ENCODE results near the gene DDC.
"Not testable (repeated sequence)": the region's sequence is repeated elsewhere in the genome, so short reads cannot be mapped to it uniquely, and the experiment has no call there.

DDC gene

GRCh38 chr7:50556247-50556991, 8.8 kb downstream of the DDC start:
- DNase-seq (ENCODE audit: low read depth in 3 of 3, low spot score in 1 of 3): no peak

- no peak for DNase-seq (ENCODE audit: low read depth in 3 of 3, low spot score in 1 of 3)
Observed at GRCh38 chr7:50555594-50556140, 9.5 kb downstream of the DDC start.

GRCh38 chr7:50554431-50555322, 10.5 kb downstream of the DDC start:
- DNase-seq (ENCODE audit: low read depth in 3 of 3, low spot score in 1 of 3): no peak

- DNase-seq (ENCODE audit: low read depth in 3 of 3, low spot score in 1 of 3): no peak
Observed at GRCh38 chr7:50553973-50554372, 11.2 kb downstream of the DDC start.

- no peak for DNase-seq (ENCODE audit: low read depth in 3 of 3, low spot score in 1 of 3)
Observed at GRCh38 chr7:50552921-50553320, 12.3 kb downstream of the DDC start.

GRCh38 chr7:50552139-50552538, 13.1 kb downstream of the DDC start:
- no peak for DNase-seq (ENCODE audit: low read depth in 3 of 3, low spot score in 1 of 3)

GRCh38 chr7:50545613-50546012, 19.6 kb downstream of the DDC start:
- DNase-seq (ENCODE audit: low read depth in 3 of 3, low spot score in 1 of 3): not testable (repeated sequence)

GRCh38 chr7:50544992-50545391, 20.2 kb downstream of the DDC start:
- no peak for DNase-seq (ENCODE audit: low read depth in 3 of 3, low spot score in 1 of 3)

- DNase-seq (ENCODE audit: low read depth in 3 of 3, low spot score in 1 of 3): no peak
Observed at GRCh38 chr7:50543776-50544442, 21.3 kb downstream of the DDC start.

GRCh38 chr7:50542132-50542531, 23.1 kb downstream of the DDC start:
- no peak for DNase-seq (ENCODE audit: low read depth in 3 of 3, low spot score in 1 of 3)

- no peak for DNase-seq (ENCODE audit: low read depth in 3 of 3, low spot score in 1 of 3)
Observed at GRCh38 chr7:50540785-50541579, 24.2 kb downstream of the DDC start.

GRCh38 chr7:50539725-50540124, 25.5 kb downstream of the DDC start:
- no peak for DNase-seq (ENCODE audit: low read depth in 3 of 3, low spot score in 1 of 3)

GRCh38 chr7:50538478-50538877, 26.7 kb downstream of the DDC start:
- no peak for DNase-seq (ENCODE audit: low read depth in 3 of 3, low spot score in 1 of 3)

GRCh38 chr7:50537417-50537816, 27.8 kb downstream of the DDC start:
- no peak for DNase-seq (ENCODE audit: low read depth in 3 of 3, low spot score in 1 of 3)

- not testable (repeated sequence) for DNase-seq (ENCODE audit: low read depth in 3 of 3, low spot score in 1 of 3)
Observed at GRCh38 chr7:50535291-50535711, 29.9 kb downstream of the DDC start.

- no peak for DNase-seq (ENCODE audit: low read depth in 3 of 3, low spot score in 1 of 3)
Observed at GRCh38 chr7:50534690-50535290, 30.4 kb downstream of the DDC start.

GRCh38 chr7:50533866-50534265, 31.3 kb downstream of the DDC start:
- no peak for DNase-seq (ENCODE audit: low read depth in 3 of 3, low spot score in 1 of 3)

- no peak for DNase-seq (ENCODE audit: low read depth in 3 of 3, low spot score in 1 of 3)
Observed at GRCh38 chr7:50531928-50532327, 33.3 kb downstream of the DDC start.

- DNase-seq (ENCODE audit: low read depth in 3 of 3, low spot score in 1 of 3): no peak
Observed at GRCh38 chr7:50531401-50531911, 33.7 kb downstream of the DDC start.

- DNase-seq (ENCODE audit: low read depth in 3 of 3, low spot score in 1 of 3): no peak
Observed at GRCh38 chr7:50530766-50531165, 34.4 kb downstream of the DDC start.
